HG02943 (cell line): ENCODE measurements around the gene KRT36.

Experiments used
- ATAC-seq: cut with Tn5 transposase; IDR thresholded peaks from one replicate; pipeline ENCODE4 v1.9.1; 2021; ENCODE audit warnings: mild to moderate bottlenecking, low read depth, moderate library complexity; ENCODE audit not compliant: unreplicated experiment

KRT36 gene

GRCh38 chr17:41504246-41504977, 14.7 kb upstream of the KRT36 start:
- no peak for ATAC-seq

- ATAC-seq: no peak
Observed at GRCh38 chr17:41503202-41503601, 13.5 kb upstream of the KRT36 start.

- no peak for ATAC-seq
Observed at GRCh38 chr17:41500131-41500911, 10.6 kb upstream of the KRT36 start.

- no peak for ATAC-seq
Observed at GRCh38 chr17:41499714-41500113, 10.0 kb upstream of the KRT36 start.

- no peak for ATAC-seq
Observed at GRCh38 chr17:41498276-41498675, 8.6 kb upstream of the KRT36 start.

- ATAC-seq: no peak
Observed at GRCh38 chr17:41496803-41497484, 7.2 kb upstream of the KRT36 start.

GRCh38 chr17:41494524-41494923, 4.8 kb upstream of the KRT36 start:
- no peak for ATAC-seq

GRCh38 chr17:41492771-41493170, 3.1 kb upstream of the KRT36 start:
- ATAC-seq: no peak

GRCh38 chr17:41492351-41492750, 2.6 kb upstream of the KRT36 start:
- ATAC-seq: no peak

- no peak for ATAC-seq
Observed at GRCh38 chr17:41491476-41491875, 1.8 kb upstream of the KRT36 start.

- no peak for ATAC-seq
Observed at GRCh38 chr17:41490000-41490990, 585 bp upstream of the KRT36 start.

GRCh38 chr17:41486809-41487530, 2.7 kb downstream of the KRT36 start:
- ATAC-seq: no peak

- no peak for ATAC-seq
Observed at GRCh38 chr17:41486316-41486715, 3.4 kb downstream of the KRT36 start.

GRCh38 chr17:41484920-41485904, 4.5 kb downstream of the KRT36 start:
- ATAC-seq: no peak

- ATAC-seq: no peak
Observed at GRCh38 chr17:41483991-41484826, 5.5 kb downstream of the KRT36 start.

- ATAC-seq: no peak
Observed at GRCh38 chr17:41483531-41483930, 6.2 kb downstream of the KRT36 start.

GRCh38 chr17:41481036-41481435, 8.7 kb downstream of the KRT36 start, which contains the start of gene KRT35:
KRT35 (minus strand) TSS chr17:41481151; CDS start chr17:41481097, 54 bp downstream.
- ATAC-seq: no peak
